K562 (cell line): Measurements from ENCODE around the gene ACTL7B. TPM values are rescaled to one million over a fixed set of nuclear protein-coding genes. Genes with fewer than 3 reads are reported as not detected.

Source experiments
- ATAC-seq: fragments of 200-7000 bp; cut with Tn5 transposase; 3 replicates; pipeline ENCODE4 v1.9.1; 2020; ENCODE audit warnings: moderate library complexity
- BruUV-seq: library from RNA; stranded (reverse); fragments of 400-500 nt; replicated peaks from 2 replicates; lab custom pipeline; 2021; lab: Mats Ljungman, UMichigan
- CTCF ChIA-PET: fragments of 300-600 bp; formaldehyde crosslinking; extraction: SDS; loops from one replicate; lab custom pipeline; 2021; ENCODE audit warnings: low intra/inter-chr PET ratio; lab: Yijun Ruan, JAX
- POLR2A ChIA-PET: fragments of 300-600, 350-650 bp; sonication (Branson Sonifier 250); formaldehyde crosslinking; extraction: SDS; loops from one replicate; lab custom pipeline; 2021; ENCODE audit warnings: antibody characterized with exemption, inconsistent platforms; lab: Yijun Ruan, JAX
- DNase-seq, 4 experiments: peaks; one replicate each; pipeline versions ENCODE4 v3.0.0 to v3.0.0-alpha.2; 2011 to 2018; ENCODE audit warnings: low spot score in 3 of 4, mixed read lengths in 3 of 4; ENCODE audit errors: extremely low read depth in 1 of 4
- FAIRE-seq: peaks from 2 replicates; lab custom pipeline; 2011; peaks lifted over from hg19 to GRCh38; lab: Jason Lieb, UNC
- H2AFZ ChIP-seq: 2 replicates; pipeline ENCODE4 v1.6.0; 2011; ENCODE audit warnings: low read depth, low read length, control low read depth, inconsistent platforms
- H3K27ac ChIP-seq: fragments of 200-600 bp; 3 replicates; pipeline ENCODE4 v1.8.0; 2011; ENCODE audit warnings: low read depth, mild to moderate bottlenecking, control low read depth, inconsistent platforms, low read length, moderate library complexity, mixed read lengths; ENCODE audit errors: extremely low read depth
- H3K27me3 ChIP-seq, 2 experiments: fragments of 300-600 bp in 1 of 2; 2 replicates in 1 of 2; 3 replicates in 1 of 2; pipeline versions ENCODE4 v1.6.0 to v1.8.0; 2011; ENCODE audit warnings: inconsistent platforms in 2 of 2, low read length in 2 of 2, mild to moderate bottlenecking in 1 of 2, mixed read lengths in 1 of 2, moderate library complexity in 1 of 2; ENCODE audit not compliant: control insufficient read depth in 2 of 2, insufficient read depth in 2 of 2
- H3K36me3 ChIP-seq: fragments of 300-600 bp; 3 replicates; pipeline ENCODE4 v1.8.0; 2011; ENCODE audit warnings: mild to moderate bottlenecking, low read length, inconsistent platforms; ENCODE audit not compliant: control insufficient read depth, insufficient read depth
- H3K4me1 ChIP-seq, 2 experiments: fragments of 200-600 bp in 1 of 2; replicated peaks in 1 of 2; 2 replicates in 1 of 2; 3 replicates in 1 of 2; pipeline versions ENCODE4 v1.5.1 to v1.8.0; 2011; ENCODE audit warnings: inconsistent platforms in 2 of 2, low read length in 2 of 2, mild to moderate bottlenecking in 1 of 2, mixed read lengths in 1 of 2, moderate library complexity in 1 of 2; ENCODE audit not compliant: control insufficient read depth in 2 of 2, insufficient read depth in 2 of 2
- H3K4me2 ChIP-seq: 2 replicates; pipeline ENCODE4 v1.6.1; 2011; ENCODE audit warnings: low read length, control low read depth, inconsistent platforms, mixed read lengths; ENCODE audit not compliant: insufficient read depth
- H3K4me3 ChIP-seq: fragments of 200-600 bp; sonication (generic), shearing (Covaris generic); 2 replicates; pipeline ENCODE4 v1.5.1; 2016; ENCODE audit warnings: control low read depth, inconsistent platforms
- H3K79me2 ChIP-seq: fragments of 200-600 bp; 3 replicates; pipeline ENCODE4 v1.8.0; 2011; ENCODE audit warnings: low read length, inconsistent platforms; ENCODE audit not compliant: control insufficient read depth, insufficient read depth
- H3K9ac ChIP-seq, 2 experiments: 2 replicates each; pipeline versions ENCODE4 v1.6.0 to v1.6.1; 2011; ENCODE audit warnings: low read depth in 2 of 2, low read length in 2 of 2, control low read depth in 1 of 2, inconsistent platforms in 1 of 2, mild to moderate bottlenecking in 1 of 2, mixed read lengths in 1 of 2; ENCODE audit not compliant: insufficient read depth in 1 of 2
- H3K9me1 ChIP-seq: one replicate; pipeline ENCODE4 v1.6.0; 2011; ENCODE audit warnings: inconsistent platforms, mild to moderate bottlenecking, low read length, moderate library complexity; ENCODE audit not compliant: control insufficient read depth, insufficient read depth
- H3K9me3 ChIP-seq: replicated peaks from 2 replicates; pipeline ENCODE4 v1.5.1; 2011; ENCODE audit warnings: low read depth, low read length, inconsistent platforms; ENCODE audit not compliant: control insufficient read depth, insufficient read depth
- H4K20me1 ChIP-seq: replicated peaks from 2 replicates; pipeline ENCODE4 v1.6.1; 2011; ENCODE audit warnings: low read length, inconsistent platforms, mixed read lengths; ENCODE audit not compliant: control insufficient read depth, insufficient read depth
- RAD21 ChIP-seq, 2 experiments: fragments of 250-450 bp in 1 of 2; fragments of 450-650 bp in 1 of 2; sonication (Bioruptor Pico) in 1 of 2; formaldehyde crosslinking in 1 of 2; IDR thresholded peaks in 1 of 2; conservative IDR thresholded peaks in 1 of 2; 2 replicates each; pipeline versions ENCODE4 v1.4.0 to v1.8.0; 2020 to 2022; ENCODE audit warnings: mild to moderate bottlenecking in 2 of 2, moderate library complexity in 1 of 2
- U2AF2 ChIP-seq: fragments of 200-400 bp; formaldehyde crosslinking; optimal IDR thresholded peaks from 2 replicates; pipeline ENCODE3; 2017; ENCODE audit warnings: low read depth, mild to moderate bottlenecking, low read length
- ZNF57 ChIP-seq: fragments of 450-650 bp; formaldehyde crosslinking; IDR thresholded peaks from 2 replicates; pipeline ENCODE4 v1.4.0; 2020; ENCODE audit warnings: mild to moderate bottlenecking, moderate library complexity
- WGBS: fragments of 100-300 bp; shearing (Covaris generic); methylation state at CpG from one replicate; pipeline ENCODE4 v1.1.6; 2016; ENCODE audit warnings: low coverage, mixed read lengths; ENCODE audit not compliant: insufficient coverage; ENCODE audit errors: missing lambda C conversion rate; 5-methylcytosine and 5-hydroxymethylcytosine counted together
- in situ Hi-C: fragments of 300-500 bp; cut with MboI; formaldehyde crosslinking; loops from 4 replicates; pipeline ENCODE4 v1.15.0; 2018; ENCODE audit warnings: inconsistent platforms, mixed read lengths
- intact Hi-C: fragments of 100-400 bp; cut with micrococcal nuclease; formaldehyde crosslinking; loops from 2 replicates; pipeline ENCODE4 v1.14.2; 2022
- polyA plus RNA-seq, 8 experiments: library from polyadenylated mRNA; depleted of rRNA in 4 of 8; stranded (reverse) in 5 of 8; unstranded in 3 of 8; fragments of >200 nt; fragmentation: Nextera tagmentation in 2 of 8; fragmentation: Illumina TruSeq in 1 of 8; extraction: Ambion mirVana in 2 of 8; extraction: Trizol in 1 of 8; gene quantifications; 2 replicates each; pipeline versions ENCODE4 v1.2.1 to v1.2.3, GENCODE V29; 2011 to 2014; ENCODE audit warnings: inconsistent platforms in 1 of 8, missing spikeins in 1 of 8
- total RNA-seq, 7 experiments: library from RNA; depleted of rRNA in 6 of 7; stranded (reverse); fragments of >200 nt in 6 of 7; fragmentation: Illumina TruSeq in 2 of 7; extraction: Trizol in 2 of 7; gene quantifications; 2 replicates each; pipeline versions ENCODE4 v1.2.1 to v1.2.3, GENCODE V29; 2011 to 2021; ENCODE audit warnings: low replicate concordance in 1 of 7
- TF ChIP-seq, protein P1 (sequence below): IDR thresholded peaks from 2 replicates; pipeline ENCODE4 v1.6.1; 2011; ENCODE audit warnings: borderline replicate concordance, low read depth, mild to moderate bottlenecking, moderate library complexity, low read length; ENCODE audit not compliant: insufficient read depth, poor library complexity, severe bottlenecking
- TF ChIP-seq, protein P2 (sequence below), 3 experiments: IDR thresholded peaks in 2 of 3; conservative IDR thresholded peaks in 1 of 3; 2 replicates each; pipeline ENCODE4 v1.5.1; 2011 to 2012; ENCODE audit warnings: low read length in 3 of 3, mild to moderate bottlenecking in 3 of 3, control low read depth in 2 of 3, improper control_type of control experiment in 1 of 3, inconsistent platforms in 1 of 3, low read depth in 1 of 3, mixed read lengths in 1 of 3, moderate library complexity in 1 of 3; ENCODE audit not compliant: insufficient read depth in 2 of 3

The ACTL7B gene
- total and polyA plus RNA-seq, 9 of the 15 experiments (the other 6 are each of a cell fraction or from before 2014, with no cell fraction given) = not detected

DNA sequence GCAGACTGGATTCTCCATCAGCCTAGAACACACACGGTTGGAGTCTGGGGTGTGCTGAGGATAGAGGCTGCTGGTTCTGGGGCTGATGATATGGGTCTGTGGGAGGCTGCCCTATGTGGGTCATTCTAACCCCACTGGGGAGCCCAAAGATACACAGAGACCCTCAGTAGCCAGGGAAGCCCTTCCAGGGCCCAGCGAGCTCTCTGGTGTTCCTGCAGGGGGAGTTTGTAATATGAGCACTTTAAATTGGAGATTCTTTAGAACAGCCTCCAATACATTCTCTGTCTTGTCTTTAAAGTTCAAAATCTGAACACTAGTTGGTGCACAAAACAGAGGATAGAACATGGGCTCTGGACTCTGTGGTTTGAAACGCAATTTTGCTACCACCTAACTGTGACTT lies 8.7 kb upstream of the ACTL7B start:
- FAIRE-seq (no peak), ATAC-seq (peak; percentile 69), DNase-seq (no peak)
- Histone ChIP-seq H3K9me3 (no peaks in the 10 kb centered on the region), H3K4me2 (no peak overlapping the region), H3K9me1 (no peaks in the 10 kb centered on the region), H3K4me1 (no peaks in the 10 kb centered on the region), H3K9ac (no peak overlapping the region), H4K20me1 (no peaks in the 10 kb centered on the region), H3K27ac (no peak overlapping the region), H3K27me3 (no peaks in the 10 kb centered on the region; a peak in 1 of 5 replicates), H3K4me3 (no peak overlapping the region), H3K36me3 (peaks cover 17% of the 10 kb centered on the region; the same call in 2 of the 3 replicates), H2AFZ (no peak overlapping the region), H3K79me2 (no peaks in the 10 kb centered on the region)
- TF ChIP-seq, protein P1, sequence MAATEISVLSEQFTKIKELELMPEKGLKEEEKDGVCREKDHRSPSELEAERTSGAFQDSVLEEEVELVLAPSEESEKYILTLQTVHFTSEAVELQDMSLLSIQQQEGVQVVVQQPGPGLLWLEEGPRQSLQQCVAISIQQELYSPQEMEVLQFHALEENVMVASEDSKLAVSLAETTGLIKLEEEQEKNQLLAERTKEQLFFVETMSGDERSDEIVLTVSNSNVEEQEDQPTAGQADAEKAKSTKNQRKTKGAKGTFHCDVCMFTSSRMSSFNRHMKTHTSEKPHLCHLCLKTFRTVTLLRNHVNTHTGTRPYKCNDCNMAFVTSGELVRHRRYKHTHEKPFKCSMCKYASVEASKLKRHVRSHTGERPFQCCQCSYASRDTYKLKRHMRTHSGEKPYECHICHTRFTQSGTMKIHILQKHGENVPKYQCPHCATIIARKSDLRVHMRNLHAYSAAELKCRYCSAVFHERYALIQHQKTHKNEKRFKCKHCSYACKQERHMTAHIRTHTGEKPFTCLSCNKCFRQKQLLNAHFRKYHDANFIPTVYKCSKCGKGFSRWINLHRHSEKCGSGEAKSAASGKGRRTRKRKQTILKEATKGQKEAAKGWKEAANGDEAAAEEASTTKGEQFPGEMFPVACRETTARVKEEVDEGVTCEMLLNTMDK = peak; percentile 62
- TF ChIP-seq U2AF2 = no peak
- TF ChIP-seq ZNF57 = no peak
- TF ChIP-seq RAD21 (CRISPR knock-in tag; conservative IDR thresholded peaks at IDR 0.05 in 1 of 2, IDR thresholded peaks at IDR 0.05 in 1 of 2) = 0 out of 4 replicates have a peak, but pooled peaks of 1 of the 2 experiments have one; percentile 5
- TF ChIP-seq, protein P2, sequence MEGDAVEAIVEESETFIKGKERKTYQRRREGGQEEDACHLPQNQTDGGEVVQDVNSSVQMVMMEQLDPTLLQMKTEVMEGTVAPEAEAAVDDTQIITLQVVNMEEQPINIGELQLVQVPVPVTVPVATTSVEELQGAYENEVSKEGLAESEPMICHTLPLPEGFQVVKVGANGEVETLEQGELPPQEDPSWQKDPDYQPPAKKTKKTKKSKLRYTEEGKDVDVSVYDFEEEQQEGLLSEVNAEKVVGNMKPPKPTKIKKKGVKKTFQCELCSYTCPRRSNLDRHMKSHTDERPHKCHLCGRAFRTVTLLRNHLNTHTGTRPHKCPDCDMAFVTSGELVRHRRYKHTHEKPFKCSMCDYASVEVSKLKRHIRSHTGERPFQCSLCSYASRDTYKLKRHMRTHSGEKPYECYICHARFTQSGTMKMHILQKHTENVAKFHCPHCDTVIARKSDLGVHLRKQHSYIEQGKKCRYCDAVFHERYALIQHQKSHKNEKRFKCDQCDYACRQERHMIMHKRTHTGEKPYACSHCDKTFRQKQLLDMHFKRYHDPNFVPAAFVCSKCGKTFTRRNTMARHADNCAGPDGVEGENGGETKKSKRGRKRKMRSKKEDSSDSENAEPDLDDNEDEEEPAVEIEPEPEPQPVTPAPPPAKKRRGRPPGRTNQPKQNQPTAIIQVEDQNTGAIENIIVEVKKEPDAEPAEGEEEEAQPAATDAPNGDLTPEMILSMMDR (IDR thresholded peaks at IDR 0.05 in 2 of 3, conservative IDR thresholded peaks at IDR 0.05 in 1 of 3; ENCODE audit: insufficient read depth in 2 of 3, low read depth in 1 of 3, low read length in 3 of 3) = peak; percentile 14 to 16 (median 16); a peak in 1 of 6 replicates
- in situ Hi-C loops (no loop called here), intact Hi-C loops (no loop called here)
- WGBS = 7% methylated on average over 3 of the region's 3 CpGs
- ChIA-PET POLR2A (interaction anchor here (0.8 to 1.0 kb wide), 3 partner anchors 20 to 28 kb away, joined by 3 read pairs; no protein-coding TSS in a partner anchor), CTCF (no interaction called here)
- BruUV-seq = no TSS peak
